Sigmoid colon (tissue), 7 donors: Measurements from ENCODE around the gene KRTCAP2. TPM values are rescaled to one million over a fixed set of nuclear protein-coding genes. Genes with fewer than 3 reads are reported as not detected.

Experiments used
- DNase-seq: peaks from one replicate; pipeline ENCODE4 v3.0.0-alpha.2; 2019
- H3K27ac ChIP-seq, 4 donors: fragments of 200-600 bp; sonication (generic); one replicate each; pipeline ENCODE4 v1.5.1; 2016 to 2019; ENCODE audit warnings: mild to moderate bottlenecking in 1 of 4
- H3K27me3 ChIP-seq, 3 donors: fragments of 200-600 bp; sonication (generic); one replicate each; pipeline ENCODE4 v1.5.1; 2019; ENCODE audit warnings: mild to moderate bottlenecking in 1 of 3
- H3K36me3 ChIP-seq, 4 donors: fragments of 200-600 bp; sonication (generic); one replicate each; pipeline ENCODE4 v1.5.1; 2016 to 2019
- H3K4me1 ChIP-seq, 4 donors: fragments of 200-600 bp; sonication (generic); one replicate each; pipeline ENCODE4 v1.5.1; 2017 to 2019
- H3K4me3 ChIP-seq, 4 donors: fragments of 200-600 bp; sonication (generic); one replicate each; pipeline ENCODE4 v1.5.1; 2017 to 2019; ENCODE audit warnings: mild to moderate bottlenecking in 2 of 4, moderate library complexity in 1 of 4
- H3K9me3 ChIP-seq, 4 donors: fragments of 200-600 bp in 3 of 4; sonication (generic) in 3 of 4; one replicate each; pipeline versions ENCODE4 v1.5.1 to v1.6.1; 2013 to 2019
- CTCF ChIP-seq, 4 experiments: fragments of 450-650 bp in 3 of 4; fragments of 200-600 bp in 1 of 4; IDR thresholded peaks; one replicate each; pipeline ENCODE4 v1.5.1; 2016 to 2019; ENCODE audit warnings: antibody characterized with exemption in 4 of 4, mild to moderate bottlenecking in 3 of 4, moderate library complexity in 2 of 4
- EP300 ChIP-seq, 4 donors: sonication (generic); formaldehyde crosslinking; IDR thresholded peaks; one replicate each; pipeline ENCODE4 v1.6.1; 2017; ENCODE audit warnings: antibody characterized with exemption in 4 of 4
- POLR2A ChIP-seq, 2 donors: fragments of 450-650 bp; IDR thresholded peaks; one replicate each; pipeline ENCODE4 v1.6.1; 2016; ENCODE audit warnings: antibody characterized with exemption in 2 of 2, mild to moderate bottlenecking in 2 of 2, moderate library complexity in 2 of 2
- POLR2AphosphoS5 ChIP-seq, 4 donors: sonication (generic); formaldehyde crosslinking; IDR thresholded peaks; one replicate each; pipeline ENCODE4 v1.6.1; 2017; ENCODE audit warnings: antibody characterized with exemption in 4 of 4
- WGBS, 2 donors: extraction: QIAGEN DNeasy Blood & Tissue Kit; methylation state at CpG; one replicate each; pipeline ENCODE4 v1.1.7; 2013; 5-methylcytosine and 5-hydroxymethylcytosine counted together
- intact Hi-C: fragments of 100-400 bp; cut with DNase I; formaldehyde crosslinking; loops from one replicate; pipeline ENCODE4 v1.15.1; 2023
- polyA plus RNA-seq, 3 donors: library from polyadenylated mRNA; stranded (reverse); fragments of 200-250 nt; gene quantifications; one replicate each; pipeline ENCODE4 v1.2.3, GENCODE V29; 2013
- total RNA-seq, 4 donors: library from RNA; depleted of rRNA; stranded (reverse); fragments of >200 nt; gene quantifications; one replicate each; pipeline ENCODE4 v1.1.0, GENCODE V29; 2016
- donor health status: healthy with polysubstance abuse.
- donor health status: Bipolar disorder and iron deficiency.
- donor health status: healthy.

Gene KRTCAP2
- total and polyA plus RNA-seq, 7 donors = 72.9 to 245 (median 113) TPM

GRCh38 chr1:155177192-155177917, 4.3 kb upstream of the KRTCAP2 start:
- Histone ChIP-seq H3K27me3 (peaks cover 12 to 29% (median 20%) of the 10 kb centered on the region in 3 donors), H3K27ac (no peak overlapping the region), H3K4me1 (peaks cover 0 to 33% (median 18%) of the 10 kb centered on the region in 4 donors), H3K9me3 (no peaks in the 10 kb centered on the region), H3K4me3 (no peak overlapping the region), H3K36me3 (no peaks in the 10 kb centered on the region)
- no peak for TF ChIP-seq POLR2AphosphoS5 (IDR thresholded peaks at IDR 0.05)
- intact Hi-C loops = no loop called here
- WGBS, 2 donors = 70 to 81% methylated on average over 11 of the region's 11 CpGs
- DNase-seq = peak; percentile 62

- H3K4me1 ChIP-seq = peaks cover 0 to 39% (median 24%) of the 10 kb centered on the region in 4 donors
- peak; percentile 91 for DNase-seq
- TF ChIP-seq CTCF (IDR thresholded peaks at IDR 0.05) (peak; percentile 88 to 94 (median 91)), EP300 (IDR thresholded peaks at IDR 0.05) (no peak)
- H3K27ac ChIP-seq = no peak overlapping the region
- no peaks in the 10 kb centered on the region for H3K36me3 ChIP-seq
- 54 to 61% methylated on average over 8 of the region's 8 CpGs for WGBS, 2 donors
- peaks cover 12 to 29% (median 20%) of the 10 kb centered on the region in 3 donors for H3K27me3 ChIP-seq
- H3K4me3 ChIP-seq = no peak overlapping the region
- intact Hi-C loops = loop anchor here (1.0 kb wide), 1 partner anchor 17 kb away; no protein-coding TSS in a partner anchor
- no peaks in the 10 kb centered on the region for H3K9me3 ChIP-seq
Measured at GRCh38 chr1:155176544-155177071, 3.5 kb upstream of the KRTCAP2 start.

- 66 to 85% methylated on average over 9 of the region's 9 CpGs for WGBS, 2 donors
- Histone ChIP-seq H3K27me3 (peaks cover 12 to 29% (median 20%) of the 10 kb centered on the region in 3 donors), H3K4me3 (no peak overlapping the region), H3K4me1 (peaks cover 0 to 39% (median 26%) of the 10 kb centered on the region in 4 donors), H3K27ac (no peak overlapping the region), H3K9me3 (no peaks in the 10 kb centered on the region), H3K36me3 (peaks cover 0 to 1% (median 0%) of the 10 kb centered on the region in 4 donors)
- peak; percentile 60 for DNase-seq
- intact Hi-C loops = loop anchor here (1.0 kb wide), 1 partner anchor 17 kb away; no protein-coding TSS in a partner anchor
- TF ChIP-seq POLR2A (IDR thresholded peaks at IDR 0.05) (no peak), EP300 (IDR thresholded peaks at IDR 0.05) (no peak), POLR2AphosphoS5 (IDR thresholded peaks at IDR 0.05) (no peak), CTCF (IDR thresholded peaks at IDR 0.05) (no peak)
Measured at GRCh38 chr1:155175927-155176371, 2.8 kb upstream of the KRTCAP2 start.

GRCh38 chr1:155175281-155175926, 2.3 kb upstream of the KRTCAP2 start:
- H3K4me1 ChIP-seq = peaks cover 0 to 39% (median 26%) of the 10 kb centered on the region in 4 donors
- H3K4me3 ChIP-seq = no peak overlapping the region
- intact Hi-C loops = no loop called here
- H3K36me3 ChIP-seq = peaks cover 0 to 7% (median under 1%) of the 10 kb centered on the region in 4 donors
- peaks cover 12 to 29% (median 20%) of the 10 kb centered on the region in 3 donors for H3K27me3 ChIP-seq
- TF ChIP-seq EP300 (IDR thresholded peaks at IDR 0.05) (no peak), CTCF (IDR thresholded peaks at IDR 0.05) (no peak), POLR2AphosphoS5 (IDR thresholded peaks at IDR 0.05) (no peak), POLR2A (IDR thresholded peaks at IDR 0.05) (no peak)
- H3K9me3 ChIP-seq = no peaks in the 10 kb centered on the region
- H3K27ac ChIP-seq = no peak overlapping the region
- WGBS, 2 donors = 87 to 92% methylated on average over 12 of the region's 12 CpGs
- DNase-seq = peak; percentile 65
